ENCODE measurements around the gene NACC2. TPM values are rescaled to one million over a fixed set of nuclear protein-coding genes. Genes with fewer than 3 reads are reported as not detected.

The NACC2 gene
- total RNA-seq, 2 donors from 2014 or later: 7.8 to 9.7 TPM

GRCh38 chr9:136006169-136006568 is 88.9 kb downstream of the NACC2 start:
- Mint-ChIP-seq H3K36me3 (ENCODE audit: low read depth) (no peaks in the 10 kb centered on the region), H3K9me3 (no peaks in the 10 kb centered on the region)
- no peak for ATAC-seq (replicated peaks)

DNA sequence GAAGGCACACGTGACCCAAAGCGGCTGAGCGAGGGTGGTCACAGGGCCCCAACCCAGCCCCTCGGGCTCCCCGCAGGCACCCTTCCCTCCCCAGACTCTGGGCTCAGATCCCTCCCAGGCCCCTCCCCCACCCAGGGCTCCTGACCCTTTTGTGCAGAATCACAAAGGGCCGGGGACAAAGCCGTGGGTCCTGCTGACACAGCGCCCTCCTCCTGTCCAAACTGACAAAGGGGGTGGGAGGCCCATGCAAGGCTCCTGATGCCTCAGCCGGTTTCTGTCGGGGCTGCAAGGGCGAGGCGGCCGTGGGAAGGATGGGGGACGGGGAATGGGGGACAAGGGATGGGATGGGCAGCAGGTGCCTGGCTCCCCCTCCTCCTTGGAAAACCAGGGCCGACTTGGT is 90.4 kb downstream of the NACC2 start:
- H3K27ac Mint-ChIP-seq: no peak overlapping the region
- H3K27me3 Mint-ChIP-seq: no peaks in the 10 kb centered on the region
- H3K4me1 Mint-ChIP-seq: no peaks in the 10 kb centered on the region
- no peaks in the 10 kb centered on the region for H3K9me3 Mint-ChIP-seq
- no peak for ATAC-seq (replicated peaks)
- H3K4me3 Mint-ChIP-seq: no peak overlapping the region
- no peaks in the 10 kb centered on the region for H3K36me3 Mint-ChIP-seq (ENCODE audit: low read depth)

More at GRCh38 chr9:136006169-136006568, 88.9 kb downstream of the NACC2 start:
- Mint-ChIP-seq H3K4me3 (no peak overlapping the region), H3K27ac (no peak overlapping the region), H3K27me3 (no peaks in the 10 kb centered on the region), H3K4me1 (no peaks in the 10 kb centered on the region)

DNA sequence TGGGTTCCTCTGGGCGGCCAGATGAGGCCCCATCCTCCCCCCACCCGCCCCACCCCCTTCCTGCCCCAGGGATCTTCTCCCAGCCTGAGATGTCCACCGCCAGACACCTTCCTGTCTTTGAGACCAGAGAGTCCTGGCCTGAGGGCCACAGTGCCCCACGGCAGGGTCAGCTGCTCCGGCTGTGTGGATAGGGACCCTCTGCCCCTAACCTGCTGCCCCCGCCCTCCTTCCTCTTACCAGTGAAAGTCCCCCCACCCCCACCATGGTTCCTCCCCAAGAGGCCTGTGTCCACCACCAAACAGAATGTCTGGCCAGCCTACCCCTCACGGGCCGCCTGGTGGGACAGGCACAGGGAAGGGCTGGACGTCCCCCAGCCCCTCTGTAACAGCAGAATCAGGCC is 90.9 kb downstream of the NACC2 start:
- H3K36me3 Mint-ChIP-seq (ENCODE audit: low read depth): no peaks in the 10 kb centered on the region
- no peak overlapping the region for H3K4me3 Mint-ChIP-seq
- no peaks in the 10 kb centered on the region for H3K9me3 Mint-ChIP-seq
- ATAC-seq (replicated peaks): no peak
- no peak overlapping the region for H3K27ac Mint-ChIP-seq
- no peaks in the 10 kb centered on the region for H3K27me3 Mint-ChIP-seq
- no peaks in the 10 kb centered on the region for H3K4me1 Mint-ChIP-seq

DNA sequence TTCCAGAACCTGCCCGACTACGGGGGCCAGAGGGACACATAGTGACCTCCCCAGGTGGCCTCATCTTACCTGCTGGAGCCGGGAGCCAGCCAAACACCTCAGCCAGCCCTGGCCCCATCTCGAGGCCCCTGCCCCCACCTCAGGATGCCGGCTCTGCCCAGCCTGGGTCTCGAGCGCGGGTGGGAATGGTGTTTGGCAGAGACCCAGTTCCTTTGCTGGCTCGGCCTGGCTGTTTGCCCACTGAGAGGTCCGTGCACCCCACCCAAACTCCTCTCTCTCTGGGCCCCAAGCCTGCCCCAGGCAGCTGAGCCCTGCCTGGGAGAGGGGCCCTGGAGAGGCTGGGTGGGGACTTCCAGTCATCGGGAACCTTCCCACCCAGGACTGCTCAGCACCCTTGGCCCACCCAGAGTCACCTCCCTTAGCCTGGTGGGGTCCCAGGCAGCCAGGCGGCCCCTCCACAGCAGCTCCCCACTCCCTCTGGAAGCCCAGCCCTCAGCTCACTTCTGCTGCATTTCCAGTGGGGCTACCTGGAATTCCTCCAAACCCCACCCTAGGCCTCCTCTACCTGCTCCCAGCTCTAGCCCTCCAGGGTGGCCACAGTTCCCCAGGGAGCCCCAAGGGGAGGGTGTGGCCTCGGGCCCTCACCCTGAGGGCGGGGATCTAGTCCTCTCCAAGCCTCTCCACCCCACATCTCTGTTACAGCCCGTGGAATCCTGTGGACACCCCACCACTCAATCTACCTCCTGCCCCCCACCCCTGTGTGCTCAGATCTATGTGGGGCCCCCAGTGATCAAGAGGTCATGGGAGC is 91.5 kb downstream of the NACC2 start:
- Mint-ChIP-seq H3K27ac (no peak overlapping the region), H3K4me3 (no peak overlapping the region), H3K9me3 (no peaks in the 10 kb centered on the region), H3K4me1 (no peaks in the 10 kb centered on the region), H3K36me3 (ENCODE audit: low read depth) (no peaks in the 10 kb centered on the region), H3K27me3 (no peaks in the 10 kb centered on the region)
- ATAC-seq (replicated peaks): no peak

DNA sequence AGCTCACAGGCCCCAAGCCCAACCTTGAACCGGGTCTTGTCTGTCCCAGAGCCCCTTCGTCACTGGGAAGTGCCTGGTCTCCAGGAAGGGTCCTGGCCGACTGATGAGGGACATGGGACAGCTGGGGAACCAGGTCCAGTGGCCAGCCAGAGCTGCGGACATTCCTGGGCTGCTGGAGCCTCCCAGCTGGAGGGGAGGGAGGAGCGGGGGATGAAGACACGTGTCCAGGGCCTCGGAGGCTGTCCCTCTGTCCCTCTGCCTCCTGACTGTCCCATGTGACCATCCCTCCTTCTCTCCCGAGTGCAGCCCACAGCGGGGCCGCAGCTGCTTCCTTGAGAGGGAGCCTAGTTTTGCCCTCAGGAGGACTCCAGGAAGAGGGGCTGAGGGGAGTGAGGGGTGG is 92.2 kb downstream of the NACC2 start:
- H3K27me3 Mint-ChIP-seq: no peaks in the 10 kb centered on the region
- H3K4me1 Mint-ChIP-seq: no peaks in the 10 kb centered on the region
- no peak overlapping the region for H3K4me3 Mint-ChIP-seq
- ATAC-seq (replicated peaks): no peak
- no peaks in the 10 kb centered on the region for H3K9me3 Mint-ChIP-seq
- H3K36me3 Mint-ChIP-seq (ENCODE audit: low read depth): no peaks in the 10 kb centered on the region
- no peak overlapping the region for H3K27ac Mint-ChIP-seq

DNA sequence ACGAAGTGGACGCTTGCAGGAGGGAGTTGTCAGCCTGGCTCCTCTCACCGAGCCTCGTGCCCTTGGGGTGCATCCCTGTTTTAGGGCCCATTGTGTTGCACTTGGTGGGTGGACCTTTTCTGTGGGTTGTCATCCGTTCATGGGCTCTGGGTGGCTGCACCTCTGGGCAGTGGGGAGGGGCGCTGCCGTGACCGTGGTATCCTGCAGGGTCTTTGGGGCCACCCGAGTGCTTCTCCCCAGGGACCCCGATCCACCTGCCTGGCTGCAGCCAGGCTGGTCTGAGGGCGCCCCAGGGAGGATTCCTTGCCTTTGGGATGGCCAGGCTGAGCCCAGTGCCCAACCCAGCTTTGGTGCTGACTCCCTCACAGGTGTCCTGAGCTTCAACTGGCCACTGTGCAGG is 92.9 kb downstream of the NACC2 start:
- Mint-ChIP-seq H3K4me3 (no peak overlapping the region), H3K27me3 (no peaks in the 10 kb centered on the region), H3K27ac (no peak overlapping the region), H3K36me3 (ENCODE audit: low read depth) (no peaks in the 10 kb centered on the region), H3K9me3 (no peaks in the 10 kb centered on the region), H3K4me1 (no peaks in the 10 kb centered on the region)
- no peak for ATAC-seq (replicated peaks)

DNA sequence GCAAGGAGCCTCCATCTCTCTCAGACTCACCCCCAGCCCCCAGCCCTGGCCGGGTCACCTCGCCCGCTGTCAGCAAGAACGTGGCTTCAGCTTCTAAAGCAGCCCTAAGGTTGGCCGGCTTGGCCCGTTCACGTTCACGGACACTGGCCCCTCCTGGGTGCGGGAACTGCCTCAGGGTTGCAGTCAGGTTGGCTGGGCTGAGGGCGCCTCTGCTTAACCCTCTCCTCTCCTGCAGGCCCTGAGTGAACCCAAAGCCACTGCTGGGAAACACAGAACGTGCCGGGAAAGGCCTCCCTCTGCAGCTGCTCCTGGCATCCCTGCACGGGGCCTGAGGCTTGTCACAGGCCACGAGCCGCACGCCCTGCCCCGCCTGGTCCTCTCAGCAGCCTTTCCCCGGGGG is 93.9 kb downstream of the NACC2 start:
- no peaks in the 10 kb centered on the region for H3K27me3 Mint-ChIP-seq
- H3K36me3 Mint-ChIP-seq (ENCODE audit: low read depth): no peaks in the 10 kb centered on the region
- ATAC-seq (replicated peaks): no peak
- H3K4me1 Mint-ChIP-seq: no peaks in the 10 kb centered on the region
- no peak overlapping the region for H3K27ac Mint-ChIP-seq
- no peak overlapping the region for H3K4me3 Mint-ChIP-seq
- no peaks in the 10 kb centered on the region for H3K9me3 Mint-ChIP-seq

DNA sequence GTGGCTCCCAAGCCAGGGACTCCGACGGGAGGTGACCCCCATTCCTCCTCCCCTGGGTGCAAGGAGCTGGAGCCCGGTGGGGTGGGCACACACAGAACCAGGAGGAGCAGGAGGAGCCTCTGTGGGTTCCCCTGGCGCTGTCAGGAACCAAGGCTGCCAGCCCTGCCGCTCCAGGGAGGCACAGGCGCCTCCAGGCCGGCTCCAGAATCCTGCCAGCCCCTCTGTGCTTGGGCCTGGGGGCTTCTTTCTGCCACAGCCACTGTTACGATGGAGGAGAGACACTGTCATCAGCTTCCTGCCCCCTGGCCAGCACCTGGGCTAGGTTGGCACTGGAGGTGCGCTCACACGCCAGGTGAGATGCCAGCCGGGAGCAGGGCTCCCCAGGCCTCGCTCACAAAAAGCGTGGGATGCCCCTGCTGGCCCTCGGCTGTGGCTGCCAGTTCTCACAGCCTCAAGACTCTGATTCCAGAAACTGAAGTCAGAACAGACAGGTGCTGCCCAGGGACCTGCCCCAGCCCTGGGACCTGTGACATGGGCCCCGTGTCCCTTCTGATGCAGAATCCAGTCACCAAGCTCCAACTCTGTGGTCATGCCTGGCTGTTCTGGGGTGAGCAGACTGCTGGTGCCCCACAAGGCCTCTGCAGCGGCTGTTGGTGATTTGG is 96.5 kb downstream of the NACC2 start:
- Mint-ChIP-seq H3K4me1 (no peaks in the 10 kb centered on the region), H3K4me3 (no peak overlapping the region), H3K27ac (no peak overlapping the region), H3K9me3 (no peaks in the 10 kb centered on the region), H3K27me3 (no peaks in the 10 kb centered on the region), H3K36me3 (ENCODE audit: low read depth) (no peaks in the 10 kb centered on the region)
- ATAC-seq (replicated peaks): no peak

- no peaks in the 10 kb centered on the region for H3K9me3 Mint-ChIP-seq
- no peaks in the 10 kb centered on the region for H3K36me3 Mint-ChIP-seq (ENCODE audit: low read depth)
- no peak overlapping the region for H3K4me3 Mint-ChIP-seq
- no peak overlapping the region for H3K27ac Mint-ChIP-seq
- no peak for ATAC-seq (replicated peaks)
- H3K27me3 Mint-ChIP-seq: no peaks in the 10 kb centered on the region
- H3K4me1 Mint-ChIP-seq: no peaks in the 10 kb centered on the region
These were observed 97.1 kb downstream of the NACC2 start for GRCh38 chr9:135998016-135998380.

GRCh38 chr9:135997090-135998015 is 97.7 kb downstream of the NACC2 start:
- H3K27ac Mint-ChIP-seq: no peak overlapping the region
- ATAC-seq (replicated peaks): no peak
- H3K4me3 Mint-ChIP-seq: no peak overlapping the region
- no peaks in the 10 kb centered on the region for H3K9me3 Mint-ChIP-seq
- no peaks in the 10 kb centered on the region for H3K36me3 Mint-ChIP-seq (ENCODE audit: low read depth)
- H3K4me1 Mint-ChIP-seq: no peaks in the 10 kb centered on the region
- no peaks in the 10 kb centered on the region for H3K27me3 Mint-ChIP-seq

DNA sequence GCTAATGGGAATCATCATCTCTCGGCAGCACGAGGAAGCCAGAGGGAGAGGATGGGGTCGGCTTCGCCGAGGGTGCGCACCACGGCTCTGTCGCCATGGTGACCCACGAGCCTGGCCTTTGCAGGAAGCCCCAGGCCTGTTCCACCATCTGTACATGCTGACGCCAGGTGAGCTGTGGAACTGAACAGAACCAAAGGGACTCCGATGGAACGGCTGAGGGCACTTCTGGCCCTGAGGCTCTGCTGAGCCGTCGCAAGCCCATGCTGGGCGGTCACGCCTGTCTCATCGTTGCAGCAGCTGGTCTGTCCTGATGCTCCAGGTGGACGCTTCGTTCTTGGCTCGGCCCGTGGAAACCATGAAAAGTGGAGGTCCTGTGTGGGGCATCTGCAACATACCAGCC is 99.3 kb downstream of the NACC2 start:
- Mint-ChIP-seq H3K4me3 (no peak overlapping the region), H3K27me3 (no peaks in the 10 kb centered on the region), H3K27ac (no peak overlapping the region), H3K9me3 (no peaks in the 10 kb centered on the region), H3K4me1 (no peaks in the 10 kb centered on the region), H3K36me3 (ENCODE audit: low read depth) (no peaks in the 10 kb centered on the region)
- ATAC-seq (replicated peaks): no peak

GRCh38 chr9:135994501-135995192 is 100.4 kb downstream of the NACC2 start:
- Mint-ChIP-seq H3K4me1 (no peaks in the 10 kb centered on the region), H3K9me3 (no peaks in the 10 kb centered on the region), H3K4me3 (no peak overlapping the region), H3K27me3 (no peaks in the 10 kb centered on the region), H3K27ac (no peak overlapping the region), H3K36me3 (ENCODE audit: low read depth) (no peaks in the 10 kb centered on the region)
- no peak for ATAC-seq (replicated peaks)

DNA sequence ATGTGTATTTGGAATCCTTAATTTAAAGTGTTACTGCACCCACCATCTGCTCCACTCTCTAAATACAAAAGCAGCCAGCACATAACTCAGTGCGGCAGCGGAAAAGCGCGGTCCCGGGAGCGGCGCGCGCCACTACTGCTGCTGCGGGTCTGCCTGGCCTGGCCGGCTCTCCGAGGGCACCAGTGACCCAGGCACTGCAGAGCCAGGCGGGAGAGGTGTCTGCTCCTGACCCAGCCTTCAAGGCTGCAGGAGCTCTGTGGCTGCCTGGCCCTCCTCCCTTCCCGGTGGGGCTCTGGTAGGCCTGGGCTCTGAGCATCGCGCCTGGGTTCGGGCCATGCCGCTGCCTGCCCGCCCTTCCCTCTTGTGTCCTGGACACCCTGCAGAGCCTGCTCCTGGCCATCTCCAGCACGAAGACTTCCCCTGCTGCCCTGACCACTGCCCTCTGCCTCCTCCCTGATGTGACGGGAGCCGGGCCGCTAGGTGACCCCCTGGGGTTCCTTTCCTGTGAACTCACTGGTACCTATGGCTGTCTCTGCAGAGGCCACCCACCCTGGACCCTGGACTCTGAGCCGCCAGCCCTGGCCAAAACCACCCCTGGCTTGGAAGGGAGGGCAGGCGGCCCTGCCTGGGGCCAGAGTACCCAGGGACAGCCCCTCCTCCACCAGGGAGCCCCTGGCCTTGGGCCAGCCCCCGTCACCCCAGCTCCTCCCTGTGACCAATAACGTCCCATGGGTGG is 101.2 kb downstream of the NACC2 start:
- Mint-ChIP-seq H3K27me3 (no peaks in the 10 kb centered on the region), H3K27ac (no peak overlapping the region), H3K4me1 (no peaks in the 10 kb centered on the region), H3K4me3 (no peak overlapping the region), H3K9me3 (no peaks in the 10 kb centered on the region), H3K36me3 (ENCODE audit: low read depth) (no peaks in the 10 kb centered on the region)
- no peak for ATAC-seq (replicated peaks)

- Mint-ChIP-seq H3K4me3 (no peak overlapping the region), H3K9me3 (no peaks in the 10 kb centered on the region), H3K27ac (no peak overlapping the region), H3K36me3 (ENCODE audit: low read depth) (no peaks in the 10 kb centered on the region), H3K4me1 (no peaks in the 10 kb centered on the region), H3K27me3 (no peaks in the 10 kb centered on the region)
- no peak for ATAC-seq (replicated peaks)
These were observed 101.7 kb downstream of the NACC2 start for GRCh38 chr9:135993409-135993742.
